ENCODE results near the gene DNAH10.

- TF ChIP-seq CTCF (conservative IDR thresholded peaks at IDR 0.05; ENCODE audit: low read length) (no peak), EZH2phosphoT487 (IDR thresholded peaks at IDR 0.05; ENCODE audit: borderline replicate concordance) (no peak)
Measured at GRCh38 chr12:123946152-123946515, 184.0 kb downstream of the DNAH10 start.

Measured in Loucy (cell line).